K562 (cell line): ENCODE results near the gene MTHFD2. TPM values are rescaled to one million over a fixed set of nuclear protein-coding genes. Genes with fewer than 3 reads are reported as not detected.

ENCODE experiments used
- CEBPB ChIP-seq: fragments of 450-650 bp; IDR thresholded peaks from 2 replicates; pipeline ENCODE4 v1.6.1; 2016; ENCODE audit warnings: missing genetic modification characterization, missing compliant biosample characterization
- CEBPG ChIP-seq, 3 experiments: fragments of 200-800 bp in 1 of 3; sonication (Bioruptor generic) in 1 of 3; sonication (generic) in 1 of 3; formaldehyde crosslinking in 1 of 3; IDR thresholded peaks in 2 of 3; conservative IDR thresholded peaks in 1 of 3; 2 replicates each; pipeline versions ENCODE4 v1.6.1 to v1.8.0; 2016 to 2022; ENCODE audit warnings: missing compliant biosample characterization in 2 of 3, missing genetic modification characterization in 2 of 3, mild to moderate bottlenecking in 1 of 3, missing genetic modification reagents in 1 of 3
- CHD4 ChIP-seq: fragments of 200-600 bp; sonication (generic); IDR thresholded peaks from 3 replicates; pipeline ENCODE4 v1.6.1; 2012; ENCODE audit warnings: low read depth, mild to moderate bottlenecking, mixed read lengths, low read length, inconsistent platforms; ENCODE audit not compliant: insufficient read depth, insufficient replicate concordance, poor library complexity, severe bottlenecking
- DACH1 ChIP-seq: fragments of 450-650 bp; IDR thresholded peaks from 2 replicates; pipeline ENCODE4 v1.6.1; 2018; ENCODE audit not compliant: partially characterized antibody
- JUN ChIP-seq, 2 experiments: sonication (generic) in 1 of 2; formaldehyde crosslinking in 1 of 2; IDR thresholded peaks; 2 replicates each; pipeline versions ENCODE4 v1.6.1 to v1.8.0; 2012 to 2022; ENCODE audit warnings: borderline replicate concordance in 2 of 2, mild to moderate bottlenecking in 2 of 2, improper control_type of control experiment in 1 of 2, low read depth in 1 of 2, low read length in 1 of 2, missing genetic modification reagents in 1 of 2
- JUND ChIP-seq, 2 experiments: IDR thresholded peaks; 2 replicates in 1 of 2; 3 replicates in 1 of 2; pipeline ENCODE4 v1.6.1; 2011; ENCODE audit warnings: borderline replicate concordance in 2 of 2, low read depth in 2 of 2, low read length in 2 of 2, improper control_type of control experiment in 1 of 2, missing biosample characterization in 1 of 2, missing genetic modification characterization in 1 of 2, missing genetic modification reagents in 1 of 2
- MTA3 ChIP-seq: fragments of 450-650 bp; formaldehyde crosslinking; IDR thresholded peaks from 2 replicates; pipeline ENCODE4 v1.6.1; 2017; ENCODE audit warnings: mild to moderate bottlenecking, borderline replicate concordance
- NCOA6 ChIP-seq: fragments of 450-650 bp; IDR thresholded peaks from 2 replicates; pipeline ENCODE4 v1.6.1; 2017; ENCODE audit warnings: mild to moderate bottlenecking
- NCOR1 ChIP-seq: fragments of 450-650 bp; IDR thresholded peaks from 2 replicates; pipeline ENCODE4 v1.6.1; 2016; ENCODE audit warnings: mild to moderate bottlenecking, moderate library complexity
- SMARCA4 ChIP-seq: fragments of 450-650 bp; IDR thresholded peaks from 2 replicates; pipeline ENCODE4 v1.6.1; 2016
- TCF3 ChIP-seq: sonication (generic); formaldehyde crosslinking; IDR thresholded peaks from 2 replicates; pipeline ENCODE4 v1.4.0; 2020; ENCODE audit warnings: mild to moderate bottlenecking, missing genetic modification reagents
- TRIM24 ChIP-seq, 2 experiments: fragments of 450-650 bp; IDR thresholded peaks; 2 replicates each; pipeline ENCODE4 v1.6.1; 2016
- ZBTB40 ChIP-seq, 2 experiments: fragments of 450-650 bp in 1 of 2; sonication (generic) in 1 of 2; formaldehyde crosslinking in 1 of 2; IDR thresholded peaks; 2 replicates each; pipeline versions ENCODE4 v1.7.1 to v1.9.0; 2016 to 2022; ENCODE audit warnings: inconsistent platforms in 1 of 2, mild to moderate bottlenecking in 1 of 2, missing genetic modification reagents in 1 of 2
- ZEB2 ChIP-seq: fragments of 450-650 bp; IDR thresholded peaks from 2 replicates; pipeline ENCODE4 v1.6.1; 2016
- polyA plus RNA-seq, 8 experiments: library from polyadenylated mRNA; depleted of rRNA in 4 of 8; stranded (reverse) in 5 of 8; unstranded in 3 of 8; fragments of >200 nt; fragmentation: Nextera tagmentation in 2 of 8; fragmentation: Illumina TruSeq in 1 of 8; extraction: Ambion mirVana in 2 of 8; extraction: Trizol in 1 of 8; gene quantifications; 2 replicates each; pipeline versions ENCODE4 v1.2.1 to v1.2.3, GENCODE V29; 2011 to 2014; ENCODE audit warnings: inconsistent platforms in 1 of 8, missing spikeins in 1 of 8
- total RNA-seq, 7 experiments: library from RNA; depleted of rRNA in 6 of 7; stranded (reverse); fragments of >200 nt in 6 of 7; fragmentation: Illumina TruSeq in 2 of 7; extraction: Trizol in 2 of 7; gene quantifications; 2 replicates each; pipeline versions ENCODE4 v1.2.1 to v1.2.3, GENCODE V29; 2011 to 2021; ENCODE audit warnings: low replicate concordance in 1 of 7
- TF ChIP-seq, protein P1 (sequence below): sonication (generic); formaldehyde crosslinking; IDR thresholded peaks from 2 replicates; pipeline ENCODE4 v1.9.0; 2022; ENCODE audit warnings: mild to moderate bottlenecking, missing genetic modification reagents
- TF ChIP-seq, protein P2 (sequence below): fragments of 450-650 bp; conservative IDR thresholded peaks from 2 replicates; pipeline ENCODE4 v1.6.1; 2016; ENCODE audit warnings: missing genetic modification characterization, low read depth, mild to moderate bottlenecking, missing compliant biosample characterization, moderate library complexity

The MTHFD2 gene
- total and polyA plus RNA-seq, 9 of the 15 experiments (the other 6 are each of a cell fraction or from before 2014, with no cell fraction given), result 113 to 520 (median 234) TPM

- TF ChIP-seq CEBPG (CRISPR knock-in tag; IDR thresholded peaks at IDR 0.05) (peak; percentile 84), CEBPG (tag; conservative IDR thresholded peaks at IDR 0.05 in 1 of 2, IDR thresholded peaks at IDR 0.05 in 1 of 2) (peak; percentile 95 to 97), TRIM24 (IDR thresholded peaks at IDR 0.05) (peak in 1 of 2 experiments; percentile 18; a peak in 1 of 4 replicates), ZEB2 (peak; percentile 15; the same call in 1 of the 2 replicates), CHD4 (no peak), ZBTB40 (IDR thresholded peaks at IDR 0.05) (no peak), ZBTB40 (CRISPR knock-in tag; IDR thresholded peaks at IDR 0.05) (no peak), NCOA6 (peak; percentile 57; the same call in 1 of the 2 replicates), SMARCA4 (peak; percentile 64), JUND (IDR thresholded peaks at IDR 0.05; ENCODE audit: borderline replicate concordance, low read depth, low read length) (peak; percentile 66; the same call in 1 of the 2 replicates), JUND (tag; IDR thresholded peaks at IDR 0.05; ENCODE audit: borderline replicate concordance, low read depth, low read length) (peak; percentile 88; the same call in 2 of the 3 replicates), JUN (IDR thresholded peaks at IDR 0.05; ENCODE audit: borderline replicate concordance, low read depth, low read length) (0 out of 2 replicates have a peak, but pooled peaks have one; percentile 49), JUN (CRISPR knock-in tag; IDR thresholded peaks at IDR 0.05; ENCODE audit: borderline replicate concordance) (no peak), MTA3 (peak; percentile 43; the same call in 1 of the 2 replicates), TCF3 (peak; percentile 22), DACH1 (peak; percentile 86), CEBPB (tag) (peak; percentile 100), NCOR1 (peak; percentile 58)
- TF ChIP-seq, protein P1, sequence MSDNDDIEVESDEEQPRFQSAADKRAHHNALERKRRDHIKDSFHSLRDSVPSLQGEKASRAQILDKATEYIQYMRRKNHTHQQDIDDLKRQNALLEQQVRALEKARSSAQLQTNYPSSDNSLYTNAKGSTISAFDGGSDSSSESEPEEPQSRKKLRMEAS (CRISPR knock-in tag), result peak; percentile 18; the same call in 1 of the 2 replicates
- TF ChIP-seq, protein P2, sequence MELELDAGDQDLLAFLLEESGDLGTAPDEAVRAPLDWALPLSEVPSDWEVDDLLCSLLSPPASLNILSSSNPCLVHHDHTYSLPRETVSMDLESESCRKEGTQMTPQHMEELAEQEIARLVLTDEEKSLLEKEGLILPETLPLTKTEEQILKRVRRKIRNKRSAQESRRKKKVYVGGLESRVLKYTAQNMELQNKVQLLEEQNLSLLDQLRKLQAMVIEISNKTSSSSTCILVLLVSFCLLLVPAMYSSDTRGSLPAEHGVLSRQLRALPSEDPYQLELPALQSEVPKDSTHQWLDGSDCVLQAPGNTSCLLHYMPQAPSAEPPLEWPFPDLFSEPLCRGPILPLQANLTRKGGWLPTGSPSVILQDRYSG (tag), result peak; percentile 81
Observed at GRCh38 chr2:74206180-74206688, 7.8 kb downstream of the MTHFD2 start (continued).
